IMR-90 (cell line): Measurements from ENCODE around the gene OCIAD1.
"Not testable (repeated sequence)": the region's sequence is repeated elsewhere in the genome, so short reads cannot be mapped to it uniquely, and the experiment has no call there.

ENCODE experiments used
- BHLHE40 ChIP-seq: fragments of 150-350 bp; IDR thresholded peaks from 2 replicates; pipeline ENCODE4 v1.6.1; 2016; ENCODE audit warnings: mild to moderate bottlenecking, low read depth, low read length
- MAZ ChIP-seq: IDR thresholded peaks from 2 replicates; pipeline ENCODE4 v1.6.1; 2012; ENCODE audit warnings: low read depth, mild to moderate bottlenecking, low read length, improper control_type of control experiment, moderate library complexity, borderline replicate concordance
- POLR2A ChIP-seq: IDR thresholded peaks from 2 replicates; pipeline ENCODE4 v1.6.1; 2012; ENCODE audit warnings: mild to moderate bottlenecking, low read depth, low read length
- RAD21 ChIP-seq: IDR thresholded peaks from 2 replicates; pipeline ENCODE4 v1.6.1; 2012; ENCODE audit warnings: low read length, improper control_type of control experiment
- RFX5 ChIP-seq: IDR thresholded peaks from 2 replicates; pipeline ENCODE4 v1.8.0; 2012; ENCODE audit warnings: low read depth, mild to moderate bottlenecking, low read length, moderate library complexity
- SMC3 ChIP-seq: fragments of 150-350 bp; IDR thresholded peaks from 2 replicates; pipeline ENCODE4 v1.6.1; 2016; ENCODE audit warnings: low read depth, mild to moderate bottlenecking, antibody characterized with exemption, low read length, moderate library complexity
- TF ChIP-seq, protein P1 (sequence below): conservative IDR thresholded peaks from 2 replicates; pipeline ENCODE4 v1.5.1; 2012; ENCODE audit warnings: mild to moderate bottlenecking, low read depth, low read length, improper control_type of control experiment
- TF ChIP-seq, protein P2 (sequence below): fragments of 150-350 bp; IDR thresholded peaks from 2 replicates; pipeline ENCODE4 v1.6.1; 2017; ENCODE audit warnings: mild to moderate bottlenecking, antibody characterized with exemption, low read length, low read depth

DNA sequence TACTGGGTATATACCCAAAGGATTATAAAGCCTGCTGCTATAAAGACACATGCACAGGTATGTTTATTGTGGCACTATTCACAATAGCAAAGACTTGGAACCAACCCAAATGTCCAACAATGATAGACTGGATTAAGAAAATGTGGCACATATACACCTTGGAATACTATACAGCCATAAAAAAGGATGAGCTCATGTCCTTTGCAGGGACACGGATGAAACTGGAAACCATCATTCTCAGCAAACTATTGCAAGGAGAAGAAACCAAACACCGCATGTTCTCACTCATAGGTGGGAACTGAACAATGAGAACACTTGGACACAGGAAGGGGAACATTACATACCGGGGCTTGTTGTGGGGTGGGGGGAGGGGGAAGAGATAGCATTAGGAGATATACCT is 58.9 kb downstream of the OCIAD1 start:
- not testable (repeated sequence) for TF ChIP-seq BHLHE40, RAD21, POLR2A, MAZ, SMC3, RFX5
- TF ChIP-seq, protein P1, sequence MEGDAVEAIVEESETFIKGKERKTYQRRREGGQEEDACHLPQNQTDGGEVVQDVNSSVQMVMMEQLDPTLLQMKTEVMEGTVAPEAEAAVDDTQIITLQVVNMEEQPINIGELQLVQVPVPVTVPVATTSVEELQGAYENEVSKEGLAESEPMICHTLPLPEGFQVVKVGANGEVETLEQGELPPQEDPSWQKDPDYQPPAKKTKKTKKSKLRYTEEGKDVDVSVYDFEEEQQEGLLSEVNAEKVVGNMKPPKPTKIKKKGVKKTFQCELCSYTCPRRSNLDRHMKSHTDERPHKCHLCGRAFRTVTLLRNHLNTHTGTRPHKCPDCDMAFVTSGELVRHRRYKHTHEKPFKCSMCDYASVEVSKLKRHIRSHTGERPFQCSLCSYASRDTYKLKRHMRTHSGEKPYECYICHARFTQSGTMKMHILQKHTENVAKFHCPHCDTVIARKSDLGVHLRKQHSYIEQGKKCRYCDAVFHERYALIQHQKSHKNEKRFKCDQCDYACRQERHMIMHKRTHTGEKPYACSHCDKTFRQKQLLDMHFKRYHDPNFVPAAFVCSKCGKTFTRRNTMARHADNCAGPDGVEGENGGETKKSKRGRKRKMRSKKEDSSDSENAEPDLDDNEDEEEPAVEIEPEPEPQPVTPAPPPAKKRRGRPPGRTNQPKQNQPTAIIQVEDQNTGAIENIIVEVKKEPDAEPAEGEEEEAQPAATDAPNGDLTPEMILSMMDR = not testable (repeated sequence)
- TF ChIP-seq, protein P2, sequence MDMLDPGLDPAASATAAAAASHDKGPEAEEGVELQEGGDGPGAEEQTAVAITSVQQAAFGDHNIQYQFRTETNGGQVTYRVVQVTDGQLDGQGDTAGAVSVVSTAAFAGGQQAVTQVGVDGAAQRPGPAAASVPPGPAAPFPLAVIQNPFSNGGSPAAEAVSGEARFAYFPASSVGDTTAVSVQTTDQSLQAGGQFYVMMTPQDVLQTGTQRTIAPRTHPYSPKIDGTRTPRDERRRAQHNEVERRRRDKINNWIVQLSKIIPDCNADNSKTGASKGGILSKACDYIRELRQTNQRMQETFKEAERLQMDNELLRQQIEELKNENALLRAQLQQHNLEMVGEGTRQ = not testable (repeated sequence)
